GM12878 (cell line): ENCODE results near the gene PARP1. TPM values are rescaled to one million over a fixed set of nuclear protein-coding genes. Genes with fewer than 3 reads are reported as not detected.
A peak's percentile ranks its signal among the peaks of the same experiment; 100 is the strongest.

Experiments
- ATAC-seq: fragments of 200-7000 bp; cut with Tn5 transposase; 3 replicates; pipeline ENCODE4 v1.9.1; 2020; ENCODE audit warnings: mild to moderate bottlenecking, moderate library complexity
- BruUV-seq: library from RNA; stranded (reverse); fragments of 400-500 nt; replicated peaks from 2 replicates; lab custom pipeline; 2021; lab: Mats Ljungman, UMichigan
- CTCF ChIA-PET: fragments of 300-600 bp; sonication (Branson Sonifier 250); formaldehyde crosslinking; extraction: SDS; loops from one replicate; lab custom pipeline; 2021; ENCODE audit warnings: inconsistent platforms; lab: Yijun Ruan, JAX
- POLR2A ChIA-PET: fragments of 350-600 bp; formaldehyde crosslinking; extraction: SDS; loops from one replicate; lab custom pipeline; 2021; ENCODE audit warnings: inconsistent platforms; lab: Charles Lee
- RAD21 ChIA-PET: fragments of 300-600 bp; sonication (Branson Sonifier 250); formaldehyde crosslinking; loops from one replicate; lab custom pipeline; 2023; ENCODE audit warnings: antibody characterized with exemption; ENCODE audit not compliant: unreplicated experiment; lab: Charles Lee
- SMC1A ChIA-PET: fragments of 300-600 bp; sonication (Branson Sonifier 250); formaldehyde crosslinking; loops from one replicate; lab custom pipeline; 2023; ENCODE audit not compliant: unreplicated experiment, uncharacterized antibody; lab: Charles Lee
- DNase-seq: peaks from one replicate; pipeline ENCODE4 v3.0.0-alpha.2; 2011; ENCODE audit warnings: low read depth, low spot score
- FAIRE-seq: peaks from 3 replicates; lab custom pipeline; 2011; peaks lifted over from hg19 to GRCh38; lab: Jason Lieb, UNC
- H2AFZ ChIP-seq: 2 replicates; pipeline ENCODE4 v1.6.0; 2011; ENCODE audit warnings: low read depth, low read length, control low read depth; ENCODE audit not compliant: control insufficient read depth
- H3K27ac ChIP-seq: 2 replicates; pipeline ENCODE4 v1.5.1; 2011; ENCODE audit warnings: control low read depth; ENCODE audit not compliant: control insufficient read depth, insufficient read depth
- H3K27me3 ChIP-seq, 2 experiments: replicated peaks in 1 of 2; 2 replicates each; pipeline versions ENCODE4 v1.6.0 to v1.6.1; 2011; ENCODE audit warnings: low read length in 1 of 2; ENCODE audit not compliant: control insufficient read depth in 2 of 2, insufficient read depth in 2 of 2
- H3K36me3 ChIP-seq, 2 experiments: 2 replicates each; pipeline ENCODE4 v1.5.1; 2011; ENCODE audit warnings: low read length in 1 of 2; ENCODE audit not compliant: control insufficient read depth in 2 of 2, insufficient read depth in 2 of 2
- H3K4me1 ChIP-seq: 2 replicates; pipeline ENCODE4 v1.6.1; 2011; ENCODE audit warnings: mild to moderate bottlenecking, low read length, moderate library complexity, mixed read lengths; ENCODE audit not compliant: control insufficient read depth, insufficient read depth
- H3K4me2 ChIP-seq: 2 replicates; pipeline ENCODE4 v1.6.0; 2011; ENCODE audit warnings: control low read depth; ENCODE audit not compliant: control insufficient read depth, insufficient read depth
- H3K4me3 ChIP-seq: fragments of 200-600 bp; sonication (generic); 2 replicates; pipeline ENCODE4 v1.5.1; 2016
- H3K79me2 ChIP-seq: 2 replicates; pipeline ENCODE4 v1.6.0; 2011; ENCODE audit warnings: low read length; ENCODE audit not compliant: control insufficient read depth, insufficient read depth
- H3K9ac ChIP-seq: 2 replicates; pipeline ENCODE4 v1.8.0; 2011; ENCODE audit warnings: low read length, control low read depth, mixed read lengths; ENCODE audit not compliant: control insufficient read depth, insufficient read depth
- H3K9me3 ChIP-seq: replicated peaks from 3 replicates; pipeline ENCODE4 v1.5.1; 2011; ENCODE audit warnings: mild to moderate bottlenecking, low read length; ENCODE audit not compliant: control insufficient read depth, insufficient read depth
- H4K20me1 ChIP-seq: 2 replicates; pipeline ENCODE4 v1.6.0; 2011; ENCODE audit not compliant: control insufficient read depth, insufficient read depth
- BHLHE40 ChIP-seq, 2 experiments: fragments of 450-650 bp in 1 of 2; IDR thresholded peaks; 2 replicates each; pipeline ENCODE4 v1.6.1; 2011 to 2017; ENCODE audit warnings: low read depth in 2 of 2, borderline replicate concordance in 1 of 2, improper control_type of control experiment in 1 of 2, low read length in 1 of 2, mild to moderate bottlenecking in 1 of 2
- FOXM1 ChIP-seq: IDR thresholded peaks from 2 replicates; pipeline ENCODE4 v1.6.1; 2012; ENCODE audit warnings: low read depth, mild to moderate bottlenecking, inconsistent platforms, low read length, moderate library complexity
- JUND ChIP-seq: IDR thresholded peaks from 2 replicates; pipeline ENCODE4 v1.6.1; 2012; ENCODE audit warnings: low read depth, mild to moderate bottlenecking, low read length, improper control_type of control experiment, moderate library complexity
- MEF2B ChIP-seq: fragments of 450-650 bp; IDR thresholded peaks from 2 replicates; pipeline ENCODE4 v1.6.1; 2018; ENCODE audit warnings: mild to moderate bottlenecking, moderate library complexity; ENCODE audit not compliant: partially characterized antibody, poor library complexity, severe bottlenecking
- NR2C1 ChIP-seq: fragments of 450-650 bp; IDR thresholded peaks from 2 replicates; pipeline ENCODE4 v1.6.1; 2017; ENCODE audit warnings: antibody characterized with exemption, mild to moderate bottlenecking, moderate library complexity
- RAD21 ChIP-seq: IDR thresholded peaks from 2 replicates; pipeline ENCODE4 v1.6.1; 2011; ENCODE audit warnings: mild to moderate bottlenecking, low read depth, low read length, moderate library complexity; ENCODE audit not compliant: insufficient read depth
- STAT1 ChIP-seq: fragments of 450-650 bp; conservative IDR thresholded peaks from 2 replicates; pipeline ENCODE4 v1.6.1; 2014; ENCODE audit warnings: antibody characterized with exemption, mild to moderate bottlenecking
- ZNF207 ChIP-seq: fragments of 450-650 bp; IDR thresholded peaks from 2 replicates; pipeline ENCODE4 v1.6.1; 2014; ENCODE audit warnings: antibody characterized with exemption, mild to moderate bottlenecking, borderline replicate concordance
- whole genome bisulfite sequencing: methylation state at CpG from one replicate; pipeline ENCODE4 v1.1.6; 2016; ENCODE audit warnings: low lambda C conversion rate; ENCODE audit not compliant: insufficient replicate concordance, insufficient coverage; ENCODE audit errors: missing lambda C conversion rate; 5-methylcytosine and 5-hydroxymethylcytosine counted together
- in situ Hi-C: fragments of 300-500 bp; cut with MboI; formaldehyde crosslinking; loops from 9 replicates; pipeline ENCODE4 v1.14.3; 2018; ENCODE audit warnings: mixed read lengths
- intact Hi-C: fragments of 100-400 bp; cut with micrococcal nuclease; formaldehyde crosslinking; loops from one replicate; pipeline ENCODE4 v1.14.2; 2022; ENCODE audit not compliant: unreplicated experiment
- polyA plus RNA-seq, 11 experiments: library from polyadenylated mRNA; depleted of rRNA in 4 of 11; unstranded in 6 of 11; stranded (reverse) in 5 of 11; fragments of >200 nt; fragmentation: Nextera tagmentation in 4 of 11; fragmentation: Illumina TruSeq in 1 of 11; extraction: Ambion mirVana in 4 of 11; extraction: Trizol in 1 of 11; gene quantifications; 1 replicate in 1 of 11; 2 replicates in 10 of 11; pipeline versions ENCODE4 v1.2.1 to v1.2.3, GENCODE V29; 2011 to 2016; ENCODE audit warnings: inconsistent platforms in 2 of 11, missing spikeins in 2 of 11, low read depth in 1 of 11
- total RNA-seq, 4 experiments: library from RNA; depleted of rRNA in 3 of 4; stranded (reverse); fragments of >200 nt in 3 of 4; fragmentation: Illumina TruSeq in 1 of 4; extraction: Trizol in 1 of 4; gene quantifications; 2 replicates each; pipeline versions ENCODE4 v1.2.1 to v1.2.3, GENCODE V29; 2013 to 2021
- TF ChIP-seq, protein P1 (sequence below): fragments of 150-350 bp; IDR thresholded peaks from 2 replicates; pipeline ENCODE4 v1.6.1; 2016; ENCODE audit warnings: low read depth, low read length
- TF ChIP-seq, protein P2 (sequence below): IDR thresholded peaks from 2 replicates; pipeline ENCODE4 v1.6.1; 2012; ENCODE audit warnings: mild to moderate bottlenecking, low read depth, low read length

Gene PARP1
- total and polyA plus RNA-seq, 10 of the 15 experiments (the other 5 are each of a cell fraction or from before 2014, with no cell fraction given): 113 to 287 (median 265) TPM

DNA sequence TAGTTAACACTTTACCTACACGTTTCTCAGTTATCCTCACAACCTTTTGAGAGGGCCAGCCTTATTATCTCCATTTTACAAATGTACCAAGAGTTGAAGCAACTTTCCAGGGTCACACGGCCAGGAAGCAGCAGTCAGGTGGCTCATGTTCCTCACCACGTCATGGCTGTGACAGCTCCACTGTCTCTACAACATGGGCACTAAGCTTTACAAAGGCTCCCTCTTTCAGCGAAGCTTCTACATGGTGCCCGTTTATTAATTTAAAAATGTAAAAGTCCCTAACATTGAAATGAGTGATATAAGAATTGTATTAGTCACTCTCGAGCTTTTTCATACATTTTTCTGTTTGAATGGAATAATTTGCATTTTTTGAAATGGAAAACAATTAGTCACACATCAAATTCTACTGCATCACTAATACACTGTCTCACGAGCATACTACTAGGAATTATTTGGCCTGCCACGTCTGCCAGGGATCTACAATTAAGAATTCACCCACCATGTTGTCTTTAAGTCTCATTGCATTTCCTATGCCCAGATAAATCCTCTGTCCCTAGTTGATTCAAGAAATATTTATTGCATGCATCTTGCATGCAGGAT is 70.5 kb downstream of the PARP1 start:
- no peak overlapping the region for H3K27ac ChIP-seq

More for the DNA sequence above, 70.5 kb downstream of the PARP1 start:
- Histone ChIP-seq H3K36me3 (no peaks in the 10 kb centered on the region), H3K9me3 (peaks cover 2% of the 10 kb centered on the region; the same call in 1 of the 3 replicates), H3K4me3 (no peak overlapping the region), H3K79me2 (no peaks in the 10 kb centered on the region), H3K9ac (no peak overlapping the region), H4K20me1 (no peaks in the 10 kb centered on the region), H3K4me1 (no peaks in the 10 kb centered on the region), H2AFZ (peak overlapping the region; percentile 39; the same call in 1 of the 2 replicates), H3K27me3 (no peaks in the 10 kb centered on the region), H3K4me2 (no peak overlapping the region)
- 12% methylated on average over 8 of the region's 8 CpGs for WGBS
- ChIA-PET SMC1A (interaction anchor here (1.2 kb wide), 1 partner anchor 212 kb away, joined by 7 read pairs; no protein-coding TSS in a partner anchor), CTCF (interaction anchor here (0.7 to 1.4 kb wide), 5 partner anchors 9 to 212 kb away, joined by 3 to 7 read pairs (median 3); no protein-coding TSS in a partner anchor), RAD21 (no interaction called here), POLR2A (interaction anchor here (1.6 kb wide), 1 partner anchor 14 kb away, joined by 3 read pairs; no protein-coding TSS in a partner anchor)
- ATAC-seq: no peak
- BruUV-seq: no TSS peak
- no peak for FAIRE-seq
- no peak for DNase-seq
- intact Hi-C loops: no loop called here
- in situ Hi-C loops: no loop called here
- TF ChIP-seq, protein P1, sequence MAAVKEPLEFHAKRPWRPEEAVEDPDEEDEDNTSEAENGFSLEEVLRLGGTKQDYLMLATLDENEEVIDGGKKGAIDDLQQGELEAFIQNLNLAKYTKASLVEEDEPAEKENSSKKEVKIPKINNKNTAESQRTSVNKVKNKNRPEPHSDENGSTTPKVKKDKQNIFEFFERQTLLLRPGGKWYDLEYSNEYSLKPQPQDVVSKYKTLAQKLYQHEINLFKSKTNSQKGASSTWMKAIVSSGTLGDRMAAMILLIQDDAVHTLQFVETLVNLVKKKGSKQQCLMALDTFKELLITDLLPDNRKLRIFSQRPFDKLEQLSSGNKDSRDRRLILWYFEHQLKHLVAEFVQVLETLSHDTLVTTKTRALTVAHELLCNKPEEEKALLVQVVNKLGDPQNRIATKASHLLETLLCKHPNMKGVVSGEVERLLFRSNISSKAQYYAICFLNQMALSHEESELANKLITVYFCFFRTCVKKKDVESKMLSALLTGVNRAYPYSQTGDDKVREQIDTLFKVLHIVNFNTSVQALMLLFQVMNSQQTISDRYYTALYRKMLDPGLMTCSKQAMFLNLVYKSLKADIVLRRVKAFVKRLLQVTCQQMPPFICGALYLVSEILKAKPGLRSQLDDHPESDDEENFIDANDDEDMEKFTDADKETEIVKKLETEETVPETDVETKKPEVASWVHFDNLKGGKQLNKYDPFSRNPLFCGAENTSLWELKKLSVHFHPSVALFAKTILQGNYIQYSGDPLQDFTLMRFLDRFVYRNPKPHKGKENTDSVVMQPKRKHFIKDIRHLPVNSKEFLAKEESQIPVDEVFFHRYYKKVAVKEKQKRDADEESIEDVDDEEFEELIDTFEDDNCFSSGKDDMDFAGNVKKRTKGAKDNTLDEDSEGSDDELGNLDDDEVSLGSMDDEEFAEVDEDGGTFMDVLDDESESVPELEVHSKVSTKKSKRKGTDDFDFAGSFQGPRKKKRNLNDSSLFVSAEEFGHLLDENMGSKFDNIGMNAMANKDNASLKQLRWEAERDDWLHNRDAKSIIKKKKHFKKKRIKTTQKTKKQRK: no peak
- no peak for TF ChIP-seq NR2C1
- no peak for TF ChIP-seq BHLHE40 (IDR thresholded peaks at IDR 0.05; ENCODE audit: borderline replicate concordance in 1 of 2, low read depth in 2 of 2, low read length in 1 of 2)
- TF ChIP-seq, protein P2, sequence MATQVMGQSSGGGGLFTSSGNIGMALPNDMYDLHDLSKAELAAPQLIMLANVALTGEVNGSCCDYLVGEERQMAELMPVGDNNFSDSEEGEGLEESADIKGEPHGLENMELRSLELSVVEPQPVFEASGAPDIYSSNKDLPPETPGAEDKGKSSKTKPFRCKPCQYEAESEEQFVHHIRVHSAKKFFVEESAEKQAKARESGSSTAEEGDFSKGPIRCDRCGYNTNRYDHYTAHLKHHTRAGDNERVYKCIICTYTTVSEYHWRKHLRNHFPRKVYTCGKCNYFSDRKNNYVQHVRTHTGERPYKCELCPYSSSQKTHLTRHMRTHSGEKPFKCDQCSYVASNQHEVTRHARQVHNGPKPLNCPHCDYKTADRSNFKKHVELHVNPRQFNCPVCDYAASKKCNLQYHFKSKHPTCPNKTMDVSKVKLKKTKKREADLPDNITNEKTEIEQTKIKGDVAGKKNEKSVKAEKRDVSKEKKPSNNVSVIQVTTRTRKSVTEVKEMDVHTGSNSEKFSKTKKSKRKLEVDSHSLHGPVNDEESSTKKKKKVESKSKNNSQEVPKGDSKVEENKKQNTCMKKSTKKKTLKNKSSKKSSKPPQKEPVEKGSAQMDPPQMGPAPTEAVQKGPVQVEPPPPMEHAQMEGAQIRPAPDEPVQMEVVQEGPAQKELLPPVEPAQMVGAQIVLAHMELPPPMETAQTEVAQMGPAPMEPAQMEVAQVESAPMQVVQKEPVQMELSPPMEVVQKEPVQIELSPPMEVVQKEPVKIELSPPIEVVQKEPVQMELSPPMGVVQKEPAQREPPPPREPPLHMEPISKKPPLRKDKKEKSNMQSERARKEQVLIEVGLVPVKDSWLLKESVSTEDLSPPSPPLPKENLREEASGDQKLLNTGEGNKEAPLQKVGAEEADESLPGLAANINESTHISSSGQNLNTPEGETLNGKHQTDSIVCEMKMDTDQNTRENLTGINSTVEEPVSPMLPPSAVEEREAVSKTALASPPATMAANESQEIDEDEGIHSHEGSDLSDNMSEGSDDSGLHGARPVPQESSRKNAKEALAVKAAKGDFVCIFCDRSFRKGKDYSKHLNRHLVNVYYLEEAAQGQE: no peak
- TF ChIP-seq FOXM1: no peak
- no peak for TF ChIP-seq JUND
- no peak for TF ChIP-seq RAD21
- no peak for TF ChIP-seq ZNF207
- no peak for TF ChIP-seq MEF2B
- TF ChIP-seq STAT1: no peak
